OCI-LY1 (cell line): ENCODE measurements around the gene SLC38A8.

Source experiments
- CTCF ChIP-seq: fragments of 200-600 bp; sonication (generic), shearing (Covaris generic); IDR thresholded peaks from 2 replicates; pipeline ENCODE4 v1.5.1; 2017; ENCODE audit warnings: mild to moderate bottlenecking, antibody characterized with exemption, low read length, moderate library complexity, mixed read lengths
- EZH2 ChIP-seq: fragments of 200-600 bp; sonication (generic), shearing (Covaris generic); IDR thresholded peaks from 2 replicates; pipeline ENCODE4 v1.8.0; 2017; ENCODE audit warnings: borderline replicate concordance, mixed run types, mild to moderate bottlenecking, antibody characterized with exemption, low read length, moderate library complexity, mixed read lengths

DNA sequence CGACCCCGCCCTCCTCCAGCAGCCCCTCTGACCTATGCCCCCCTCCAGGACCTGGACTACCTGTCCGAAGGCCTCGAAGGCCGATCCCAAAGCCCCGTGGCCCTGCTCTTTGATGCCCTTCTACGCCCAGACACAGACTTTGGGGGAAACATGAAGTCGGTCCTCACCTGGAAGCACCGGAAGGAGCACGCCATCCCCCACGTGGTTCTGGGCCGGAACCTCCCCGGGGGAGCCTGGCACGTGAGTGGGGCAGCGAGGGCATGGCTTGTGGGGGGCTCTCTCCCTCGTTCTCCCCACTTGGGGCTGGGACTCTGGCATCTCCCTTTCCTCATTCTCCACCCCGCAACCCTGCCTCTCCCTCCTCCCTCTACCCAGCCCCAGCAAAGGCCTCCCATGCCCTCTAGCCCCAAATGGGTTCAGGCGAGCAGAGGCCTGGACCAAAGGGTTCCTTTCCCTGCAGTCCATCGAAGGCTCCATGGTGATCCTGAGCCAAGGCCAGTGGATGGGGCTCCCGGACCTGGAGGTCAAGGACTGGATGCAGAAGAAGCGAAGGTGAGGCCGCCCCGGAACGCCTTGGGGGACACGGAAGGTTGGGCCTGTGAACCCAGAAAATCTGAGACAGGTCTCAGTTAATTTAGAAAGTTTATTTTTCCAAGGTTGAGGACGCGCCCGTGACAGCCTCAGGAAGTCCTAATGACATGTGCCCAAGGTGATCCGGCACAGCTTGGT lies 81.9 kb downstream of the SLC38A8 start:
- TF ChIP-seq CTCF (no peak), EZH2 (no peak)
